Measurements from ENCODE around the gene PGAP1.

The PGAP1 gene

DNA sequence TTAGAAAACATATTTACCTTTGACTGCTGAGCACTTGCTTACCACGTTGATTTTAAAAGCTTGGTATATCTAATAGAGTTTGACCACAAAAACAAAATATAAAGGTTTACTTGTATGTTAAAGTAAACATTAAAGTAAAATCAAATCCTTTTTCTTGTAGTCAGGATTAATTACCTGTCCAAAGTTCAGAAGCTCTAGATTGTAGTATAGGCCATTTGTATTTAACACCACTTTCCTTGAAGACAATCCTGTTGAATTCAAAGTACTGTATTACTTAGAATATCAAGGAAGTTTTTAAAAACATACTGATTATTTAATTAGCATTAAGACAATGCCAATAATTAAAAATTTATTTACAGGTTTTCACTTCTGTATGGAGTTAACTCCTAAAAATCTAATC, 53.0 kb downstream of the PGAP1 start:
- H3K27ac ChIP-seq: no peak overlapping the region

DNA sequence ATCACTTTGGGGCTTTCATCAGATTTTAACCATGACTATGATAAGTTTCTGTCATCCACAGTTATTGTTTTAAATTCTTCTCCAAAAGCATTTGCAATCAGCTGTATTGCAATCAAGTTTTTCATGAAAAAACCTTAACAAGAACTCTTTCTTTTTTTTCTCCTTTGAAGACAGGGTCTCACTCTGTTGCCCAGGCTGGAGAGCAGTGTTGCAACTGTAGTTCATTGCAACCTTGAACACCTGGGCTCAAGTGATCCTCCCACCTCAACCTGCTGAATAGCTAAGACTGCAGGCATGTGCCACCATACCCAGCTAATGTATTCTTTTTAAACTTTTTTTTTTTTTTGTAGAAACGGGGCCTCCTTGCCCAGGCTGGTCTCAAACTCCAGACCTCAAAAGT, 71.9 kb downstream of the PGAP1 start:
- Histone ChIP-seq H3K27ac (no peak overlapping the region), H3K4me3 (no peak overlapping the region)
- DNase-seq (ENCODE audit: low spot score): no peak
- TF ChIP-seq, protein P1, sequence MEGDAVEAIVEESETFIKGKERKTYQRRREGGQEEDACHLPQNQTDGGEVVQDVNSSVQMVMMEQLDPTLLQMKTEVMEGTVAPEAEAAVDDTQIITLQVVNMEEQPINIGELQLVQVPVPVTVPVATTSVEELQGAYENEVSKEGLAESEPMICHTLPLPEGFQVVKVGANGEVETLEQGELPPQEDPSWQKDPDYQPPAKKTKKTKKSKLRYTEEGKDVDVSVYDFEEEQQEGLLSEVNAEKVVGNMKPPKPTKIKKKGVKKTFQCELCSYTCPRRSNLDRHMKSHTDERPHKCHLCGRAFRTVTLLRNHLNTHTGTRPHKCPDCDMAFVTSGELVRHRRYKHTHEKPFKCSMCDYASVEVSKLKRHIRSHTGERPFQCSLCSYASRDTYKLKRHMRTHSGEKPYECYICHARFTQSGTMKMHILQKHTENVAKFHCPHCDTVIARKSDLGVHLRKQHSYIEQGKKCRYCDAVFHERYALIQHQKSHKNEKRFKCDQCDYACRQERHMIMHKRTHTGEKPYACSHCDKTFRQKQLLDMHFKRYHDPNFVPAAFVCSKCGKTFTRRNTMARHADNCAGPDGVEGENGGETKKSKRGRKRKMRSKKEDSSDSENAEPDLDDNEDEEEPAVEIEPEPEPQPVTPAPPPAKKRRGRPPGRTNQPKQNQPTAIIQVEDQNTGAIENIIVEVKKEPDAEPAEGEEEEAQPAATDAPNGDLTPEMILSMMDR (IDR thresholded peaks at IDR 0.05): no peak

More for the DNA sequence above, 53.0 kb downstream of the PGAP1 start:
- TF ChIP-seq, protein P1 (IDR thresholded peaks at IDR 0.05): no peak
- DNase-seq (ENCODE audit: low spot score): no peak
- H3K4me3 ChIP-seq: no peak overlapping the region

DNA sequence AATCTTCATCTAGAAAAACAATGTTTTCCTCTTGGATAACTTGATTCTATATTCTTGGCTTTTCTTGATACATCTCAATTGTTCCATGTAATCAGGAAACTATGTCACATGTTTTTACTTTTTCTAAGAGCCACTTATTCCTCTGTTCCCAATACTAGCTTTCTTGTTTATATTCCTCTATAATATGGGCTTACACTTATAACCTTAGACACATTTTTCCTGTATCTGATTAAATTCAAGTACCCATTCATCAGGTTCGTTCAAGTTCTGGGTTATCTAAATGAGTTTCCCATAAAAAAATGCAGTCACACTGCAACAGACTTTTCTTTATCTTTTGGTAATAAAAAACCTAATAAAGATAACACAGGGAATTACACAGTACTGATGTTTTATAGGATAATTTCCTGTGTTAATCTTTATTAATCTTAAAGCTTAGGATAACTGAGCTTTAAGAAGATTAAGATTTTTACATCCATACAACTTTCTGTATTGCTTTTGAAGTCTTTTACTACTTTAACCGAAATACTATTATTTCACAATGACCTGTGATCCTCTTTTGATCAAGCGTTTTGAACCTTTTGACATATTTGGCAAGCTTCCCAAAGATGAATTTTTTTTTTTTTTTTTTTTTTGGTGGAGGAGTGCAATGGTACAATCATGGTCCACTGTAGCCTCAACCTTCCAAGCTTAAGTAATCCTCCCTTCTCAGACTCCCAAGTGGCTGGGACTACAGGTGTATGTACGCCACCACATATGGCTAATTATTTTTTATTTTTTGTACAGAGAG, 73.0 kb downstream of the PGAP1 start:
- no peak for DNase-seq (ENCODE audit: low spot score)
- TF ChIP-seq, protein P1 (IDR thresholded peaks at IDR 0.05): no peak
- Histone ChIP-seq H3K27ac (no peak overlapping the region), H3K4me3 (no peak overlapping the region)

DNA sequence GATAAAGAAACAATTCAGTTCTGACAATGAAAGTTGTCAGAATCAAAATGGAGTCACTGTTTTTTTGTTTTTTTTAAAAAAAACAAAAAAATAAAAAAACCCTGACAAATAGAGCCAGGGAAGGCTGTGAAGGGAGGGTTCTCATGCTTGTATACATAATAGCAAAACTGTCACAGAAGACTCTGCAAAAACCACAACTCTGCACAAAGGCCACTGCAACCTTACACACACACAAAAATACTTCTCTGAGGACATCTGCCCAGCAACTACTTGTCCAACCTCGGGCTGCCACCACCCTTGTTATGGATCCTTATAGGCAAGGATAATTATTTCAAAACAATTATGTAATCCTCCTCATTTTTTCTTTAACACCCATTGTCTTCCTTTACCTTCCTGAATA, 75.4 kb downstream of the PGAP1 start:
- Histone ChIP-seq H3K4me3 (no peak overlapping the region), H3K27ac (no peak overlapping the region)
- TF ChIP-seq, protein P1 (IDR thresholded peaks at IDR 0.05): no peak
- DNase-seq (ENCODE audit: low spot score): no peak

DNA sequence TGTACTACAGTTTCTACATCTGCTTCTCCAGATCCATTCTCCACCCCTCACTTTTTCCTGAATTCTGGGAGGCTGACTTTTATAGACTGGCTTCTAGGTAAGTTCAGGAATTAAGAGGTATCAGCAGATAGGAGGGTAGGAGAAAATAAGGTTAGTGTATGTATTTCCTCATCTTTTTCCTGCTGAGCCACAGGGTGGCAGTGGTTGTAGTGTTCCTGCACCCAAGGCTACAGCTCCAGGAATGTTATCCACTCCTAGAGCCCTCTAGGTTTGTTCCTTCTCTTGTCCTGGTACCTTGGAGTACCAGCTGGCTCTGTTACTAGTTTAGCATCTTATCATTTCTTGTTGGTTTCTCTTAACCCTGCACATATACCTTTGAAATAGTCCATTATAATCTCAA, 76.6 kb downstream of the PGAP1 start:
- DNase-seq (ENCODE audit: low spot score): no peak
- TF ChIP-seq, protein P1 (IDR thresholded peaks at IDR 0.05): no peak
- Histone ChIP-seq H3K4me3 (no peak overlapping the region), H3K27ac (no peak overlapping the region)

DNA sequence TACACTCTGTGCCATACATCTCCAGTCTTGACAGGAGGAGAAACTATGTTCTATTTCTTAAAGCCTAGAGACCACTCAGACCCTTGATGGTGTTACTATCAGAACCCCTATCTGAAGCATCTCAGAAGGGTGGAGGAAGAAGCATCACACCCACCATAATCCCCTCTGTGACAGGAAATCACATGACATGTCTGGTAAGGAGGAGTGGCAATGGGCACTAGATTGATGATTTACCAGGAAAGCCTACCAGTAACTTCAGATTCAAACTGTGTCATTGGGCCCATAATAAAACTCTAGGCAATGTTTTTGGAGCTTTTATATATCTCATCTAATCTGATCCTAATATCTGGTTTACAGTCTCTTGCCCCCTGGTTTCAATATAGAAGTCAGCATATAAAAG, 80.2 kb downstream of the PGAP1 start:
- TF ChIP-seq, protein P1 (IDR thresholded peaks at IDR 0.05): no peak
- H3K4me3 ChIP-seq: no peak overlapping the region
- DNase-seq (ENCODE audit: low spot score): no peak
- no peak overlapping the region for H3K27ac ChIP-seq

DNA sequence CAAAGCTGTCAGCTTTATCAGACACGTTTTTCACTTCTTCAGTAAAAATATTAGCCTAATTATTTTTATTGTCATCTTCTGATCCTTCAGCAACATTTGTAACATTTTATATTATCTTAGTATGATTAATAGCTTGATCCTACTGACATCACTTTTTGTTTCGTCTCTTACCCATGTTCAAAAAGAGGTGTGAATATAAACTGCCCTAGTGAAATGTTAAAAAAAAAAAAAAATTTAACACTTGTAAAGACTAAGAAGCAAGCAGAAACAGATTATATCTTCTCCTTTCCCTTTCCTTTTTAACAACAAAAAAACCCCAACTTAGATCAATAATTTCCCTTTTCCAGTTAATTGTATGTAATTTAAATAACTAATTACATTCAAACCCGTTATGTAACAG, 81.1 kb downstream of the PGAP1 start:
- Histone ChIP-seq H3K27ac (no peak overlapping the region), H3K4me3 (no peak overlapping the region)
- TF ChIP-seq, protein P1 (IDR thresholded peaks at IDR 0.05): no peak
- no peak for DNase-seq (ENCODE audit: low spot score)

Measured in coronary artery (tissue), 2 donors.